H9 (cell line): ENCODE measurements around the gene MRM2. TPM values are rescaled to one million over a fixed set of nuclear protein-coding genes. Genes with fewer than 3 reads are reported as not detected.

Experiments
- DNase-seq: peaks from one replicate; pipeline ENCODE4 v3.0.0-alpha.2; 2017
- H2AFZ ChIP-seq: one replicate; pipeline ENCODE4 v1.6.1; 2013; ENCODE audit warnings: mild to moderate bottlenecking, low read length, control low read depth, moderate library complexity
- H2AK5ac ChIP-seq: 2 replicates; pipeline ENCODE4 v1.6.1; 2013; ENCODE audit warnings: low read length, control low read depth, mixed read lengths; ENCODE audit not compliant: insufficient read length
- H2BK120ac ChIP-seq: one replicate; pipeline ENCODE4 v1.6.1; 2013; ENCODE audit warnings: low read depth, mild to moderate bottlenecking, low read length, control low read depth, inconsistent platforms; ENCODE audit not compliant: poor library complexity, severe bottlenecking
- H2BK12ac ChIP-seq: 2 replicates; pipeline ENCODE4 v1.6.1; 2013; ENCODE audit warnings: low read length, control low read depth, mixed read lengths, low read depth; ENCODE audit not compliant: insufficient read length
- H2BK15ac ChIP-seq: 2 replicates; pipeline ENCODE4 v1.6.1; 2013; ENCODE audit warnings: low read depth, low read length, control low read depth
- H2BK20ac ChIP-seq: one replicate; pipeline ENCODE4 v1.6.1; 2013; ENCODE audit warnings: low read depth, mild to moderate bottlenecking, low read length, control low read depth, inconsistent platforms; ENCODE audit not compliant: poor library complexity, severe bottlenecking
- H2BK5ac ChIP-seq: 2 replicates; pipeline ENCODE4 v1.6.1; 2013; ENCODE audit warnings: low read length, control low read depth, mixed read lengths; ENCODE audit not compliant: insufficient read length
- H3K14ac ChIP-seq: 2 replicates; pipeline ENCODE4 v1.6.1; 2013; ENCODE audit warnings: low read length, control low read depth; ENCODE audit not compliant: insufficient read depth
- H3K18ac ChIP-seq: 2 replicates; pipeline ENCODE4 v1.6.1; 2013; ENCODE audit warnings: low read depth, mild to moderate bottlenecking, mixed read lengths, low read length, control low read depth; ENCODE audit not compliant: insufficient read length
- H3K23ac ChIP-seq: 2 replicates; pipeline ENCODE4 v1.6.1; 2013; ENCODE audit warnings: low read length, control low read depth, mixed read lengths, low read depth; ENCODE audit not compliant: insufficient read length
- H3K23me2 ChIP-seq: 2 replicates; pipeline ENCODE4 v1.6.1; 2013; ENCODE audit warnings: low read depth, mild to moderate bottlenecking, mixed read lengths, low read length, control low read depth; ENCODE audit not compliant: insufficient read length, poor library complexity, severe bottlenecking
- H3K27ac ChIP-seq: 2 replicates; pipeline ENCODE4 v1.5.1; 2013; ENCODE audit warnings: low read length, control low read depth, mixed read lengths, low read depth; ENCODE audit not compliant: insufficient read length
- H3K27me3 ChIP-seq: 2 replicates; pipeline ENCODE4 v1.6.1; 2013; ENCODE audit warnings: low read length, control low read depth, inconsistent platforms; ENCODE audit not compliant: insufficient read depth
- H3K4ac ChIP-seq: 2 replicates; pipeline ENCODE4 v1.6.1; 2013; ENCODE audit warnings: low read depth, mild to moderate bottlenecking, control low read depth, inconsistent platforms, low read length, moderate library complexity
- H3K4me1 ChIP-seq: 2 replicates; pipeline ENCODE4 v1.6.1; 2013; ENCODE audit warnings: low read length, control low read depth, inconsistent platforms; ENCODE audit not compliant: insufficient read depth
- H3K4me2 ChIP-seq: 2 replicates; pipeline ENCODE4 v1.6.1; 2013; ENCODE audit warnings: low read length, control low read depth, mixed read lengths; ENCODE audit not compliant: insufficient read length, insufficient read depth
- H3K56ac ChIP-seq: 2 replicates; pipeline ENCODE4 v1.6.1; 2013; ENCODE audit warnings: low read depth, mild to moderate bottlenecking, mixed read lengths, low read length, control low read depth; ENCODE audit not compliant: insufficient read length
- H3K79me1 ChIP-seq: 2 replicates; pipeline ENCODE4 v1.6.1; 2013; ENCODE audit warnings: low read depth, mild to moderate bottlenecking, moderate library complexity, low read length, control low read depth, inconsistent platforms; ENCODE audit not compliant: insufficient read depth, poor library complexity, severe bottlenecking
- H3K79me2 ChIP-seq: 2 replicates; pipeline ENCODE4 v1.6.1; 2013; ENCODE audit warnings: low read length, control low read depth, inconsistent platforms; ENCODE audit not compliant: insufficient read depth
- H3K9ac ChIP-seq: 2 replicates; pipeline ENCODE4 v1.6.1; 2013; ENCODE audit warnings: low read length, control low read depth, mixed read lengths; ENCODE audit not compliant: insufficient read length; ENCODE audit errors: extremely low read depth
- H3K9me3 ChIP-seq: one replicate; pipeline ENCODE4 v1.6.1; 2013; ENCODE audit warnings: low read depth, low read length, inconsistent platforms; ENCODE audit not compliant: control insufficient read depth
- H3T11ph ChIP-seq: one replicate; pipeline ENCODE4 v1.6.1; 2013; ENCODE audit warnings: mild to moderate bottlenecking, low read length, control low read depth, inconsistent platforms
- H4K20me1 ChIP-seq: one replicate; pipeline ENCODE4 v1.6.1; 2013; ENCODE audit not compliant: control insufficient read depth, insufficient read length, insufficient read depth
- H4K5ac ChIP-seq: 2 replicates; pipeline ENCODE4 v1.6.1; 2013; ENCODE audit warnings: low read depth, mild to moderate bottlenecking, mixed read lengths, low read length, control low read depth; ENCODE audit not compliant: insufficient read length
- H4K8ac ChIP-seq: replicated peaks from 2 replicates; pipeline ENCODE4 v1.6.1; 2013; ENCODE audit warnings: low read length, control low read depth, mixed read lengths, low read depth; ENCODE audit not compliant: insufficient read length
- H4K91ac ChIP-seq: 2 replicates; pipeline ENCODE4 v1.6.1; 2013; ENCODE audit warnings: low read depth, mild to moderate bottlenecking, moderate library complexity, mixed read lengths, low read length, control low read depth; ENCODE audit not compliant: insufficient read length
- H3K27ac Mint-ChIP-seq, 3 experiments: 2 replicates in 2 of 3; 3 replicates in 1 of 3; pipeline ENCODE4 v1.8.0; 2020 to 2021; ENCODE audit warnings: mixed read lengths in 3 of 3, mild to moderate bottlenecking in 1 of 3, moderate library complexity in 1 of 3
- H3K27me3 Mint-ChIP-seq: 2 replicates; pipeline ENCODE4 v1.8.0; 2021; ENCODE audit warnings: low read depth, mild to moderate bottlenecking, moderate library complexity, mixed read lengths
- H3K36me3 Mint-ChIP-seq, 3 experiments: 2 replicates in 2 of 3; 3 replicates in 1 of 3; pipeline ENCODE4 v1.8.0; 2020 to 2021; ENCODE audit warnings: low read depth in 3 of 3, mixed read lengths in 3 of 3; ENCODE audit not compliant: insufficient read depth in 1 of 3
- H3K4me1 Mint-ChIP-seq, 2 experiments: 2 replicates each; pipeline ENCODE4 v1.8.0; 2020; ENCODE audit warnings: mixed read lengths in 2 of 2
- H3K4me3 Mint-ChIP-seq, 2 experiments: 2 replicates in 1 of 2; 3 replicates in 1 of 2; pipeline ENCODE4 v1.8.0; 2020 to 2021; ENCODE audit warnings: mild to moderate bottlenecking in 2 of 2, mixed read lengths in 2 of 2, moderate library complexity in 1 of 2
- H3K9me3 Mint-ChIP-seq, 2 experiments: 2 replicates in 1 of 2; 3 replicates in 1 of 2; pipeline ENCODE4 v1.8.0; 2020; ENCODE audit warnings: mild to moderate bottlenecking in 2 of 2, mixed read lengths in 2 of 2, moderate library complexity in 1 of 2
- WGBS: extraction: QIAGEN DNeasy Blood & Tissue Kit; methylation state at CpG from one replicate; pipeline ENCODE4 v1.1.7; 2013; ENCODE audit warnings: missing lambda C conversion rate, low lambda C conversion rate, mixed read lengths; ENCODE audit not compliant: insufficient read length; ENCODE audit errors: extremely low coverage; 5-methylcytosine and 5-hydroxymethylcytosine counted together
- total RNA-seq: library from RNA; stranded (reverse); gene quantifications from 2 replicates; pipeline ENCODE4 v1.2.1, GENCODE V29; 2021
- TF ChIP-seq, protein P1 (sequence below): fragments of 200-600 bp; sonication (generic); conservative IDR thresholded peaks from 3 replicates; pipeline ENCODE4 v1.8.0; 2021; ENCODE audit warnings: antibody characterized with exemption, mild to moderate bottlenecking

The MRM2 gene
- total RNA-seq, 1 experiment from 2014 or later: 59.0 TPM

DNA sequence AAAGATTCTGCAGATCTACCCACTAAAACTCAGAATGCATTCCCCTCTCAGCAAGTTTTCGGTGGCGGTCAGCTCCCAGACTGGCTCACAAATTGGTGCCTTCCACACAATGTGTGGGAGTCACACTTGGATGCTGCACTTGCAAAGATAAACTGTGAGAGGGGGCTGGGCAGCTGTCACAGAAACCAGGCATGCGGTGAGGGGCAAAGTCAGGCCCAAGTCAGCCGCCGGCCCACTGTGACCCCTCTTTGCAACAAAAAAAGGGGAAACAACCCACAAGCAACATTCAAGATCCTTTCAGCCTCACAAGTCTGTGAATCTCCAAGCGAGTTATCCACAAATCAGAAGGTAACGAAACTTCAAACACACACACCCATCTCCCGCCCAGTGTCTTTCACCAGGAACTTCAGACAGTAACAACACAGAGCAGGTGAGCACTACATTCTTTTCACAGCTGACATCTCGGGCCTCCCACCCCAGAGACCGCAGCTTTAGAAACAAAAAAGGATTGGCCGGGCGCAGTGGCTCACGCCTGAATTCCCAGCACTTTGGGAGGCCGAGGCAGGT lies 40.3 kb upstream of the MRM2 start:
- H2BK15ac ChIP-seq: no peak overlapping the region
- H3K4me3 Mint-ChIP-seq: no peak overlapping the region
- H2AK5ac ChIP-seq: no peak overlapping the region
- no peak overlapping the region for H3T11ph ChIP-seq
- H3K14ac ChIP-seq: no peak overlapping the region; the same call in 1 of the 2 replicates
- no peak overlapping the region for H3K4me2 ChIP-seq
- H3K27ac Mint-ChIP-seq: peak overlapping the region; percentile 40 to 85 (median 74); a peak in 6 of 7 replicates
- H3K56ac ChIP-seq: no peak overlapping the region
- DNase-seq: no peak
- no peaks in the 10 kb centered on the region for H3K9me3 ChIP-seq
- H3K36me3 Mint-ChIP-seq: peaks cover 0 to 11% (median 6%) of the 10 kb centered on the region in 3 experiments; a peak in 4 of 7 replicates
- no peaks in the 10 kb centered on the region for H3K23me2 ChIP-seq
- no peak overlapping the region for H2BK120ac ChIP-seq
- no peak overlapping the region for H2BK5ac ChIP-seq
- no peaks in the 10 kb centered on the region for H3K4me1 ChIP-seq
- no peaks in the 10 kb centered on the region for H4K20me1 ChIP-seq
- no peak overlapping the region for H4K5ac ChIP-seq
- H3K23ac ChIP-seq: no peak overlapping the region
- H3K4me1 Mint-ChIP-seq: peaks cover 12 to 23% of the 10 kb centered on the region in 2 experiments
- no peak overlapping the region for H3K4ac ChIP-seq
- no peaks in the 10 kb centered on the region for H3K27me3 ChIP-seq
- no peak overlapping the region for H4K8ac ChIP-seq
- no peaks in the 10 kb centered on the region for H3K79me2 ChIP-seq
- H4K91ac ChIP-seq: no peak overlapping the region
- no peak overlapping the region for H3K9ac ChIP-seq
- no peaks in the 10 kb centered on the region for H3K27me3 Mint-ChIP-seq
- H3K79me1 ChIP-seq: no peaks in the 10 kb centered on the region
- WGBS: no CpG with 5 or more reads among the region's 14 CpGs
- no peak overlapping the region for H3K27ac ChIP-seq
- no peak overlapping the region for H2AFZ ChIP-seq
- TF ChIP-seq, protein P1, sequence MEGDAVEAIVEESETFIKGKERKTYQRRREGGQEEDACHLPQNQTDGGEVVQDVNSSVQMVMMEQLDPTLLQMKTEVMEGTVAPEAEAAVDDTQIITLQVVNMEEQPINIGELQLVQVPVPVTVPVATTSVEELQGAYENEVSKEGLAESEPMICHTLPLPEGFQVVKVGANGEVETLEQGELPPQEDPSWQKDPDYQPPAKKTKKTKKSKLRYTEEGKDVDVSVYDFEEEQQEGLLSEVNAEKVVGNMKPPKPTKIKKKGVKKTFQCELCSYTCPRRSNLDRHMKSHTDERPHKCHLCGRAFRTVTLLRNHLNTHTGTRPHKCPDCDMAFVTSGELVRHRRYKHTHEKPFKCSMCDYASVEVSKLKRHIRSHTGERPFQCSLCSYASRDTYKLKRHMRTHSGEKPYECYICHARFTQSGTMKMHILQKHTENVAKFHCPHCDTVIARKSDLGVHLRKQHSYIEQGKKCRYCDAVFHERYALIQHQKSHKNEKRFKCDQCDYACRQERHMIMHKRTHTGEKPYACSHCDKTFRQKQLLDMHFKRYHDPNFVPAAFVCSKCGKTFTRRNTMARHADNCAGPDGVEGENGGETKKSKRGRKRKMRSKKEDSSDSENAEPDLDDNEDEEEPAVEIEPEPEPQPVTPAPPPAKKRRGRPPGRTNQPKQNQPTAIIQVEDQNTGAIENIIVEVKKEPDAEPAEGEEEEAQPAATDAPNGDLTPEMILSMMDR: no peak
- no peak overlapping the region for H3K18ac ChIP-seq
- H2BK20ac ChIP-seq: no peak overlapping the region
- H2BK12ac ChIP-seq: no peak overlapping the region
- no peaks in the 10 kb centered on the region for H3K9me3 Mint-ChIP-seq
